ENCODE measurements around the gene MAPK8IP2.
"Not testable (repeated sequence)": the region's sequence is repeated elsewhere in the genome, so short reads cannot be mapped to it uniquely, and the experiment has no call there.

Gene MAPK8IP2

GRCh38 chr22:50602338-50602700 lies 1.7 kb downstream of the MAPK8IP2 start:
- H3K4me1 ChIP-seq (ENCODE audit: control insufficient read depth, insufficient read depth, low read length), result peaks cover 9% of the 10 kb centered on the region
- H3K9me3 ChIP-seq (ENCODE audit: control insufficient read depth, low read length), result no peaks in the 10 kb centered on the region
- H3K27me3 ChIP-seq (replicated peaks; ENCODE audit: control insufficient read depth, insufficient read depth, low read length), result peaks cover 47% of the 10 kb centered on the region
- H3K9ac ChIP-seq (ENCODE audit: low read length), result no peak overlapping the region
- no peak overlapping the region for H3K4me3 ChIP-seq (ENCODE audit: low read length)
- no peak for DNase-seq (ENCODE audit: low read depth)
- H3K36me3 ChIP-seq (ENCODE audit: control insufficient read depth, insufficient read depth, low read length, severe bottlenecking), result no peaks in the 10 kb centered on the region

GRCh38 chr22:50603511-50604255 lies 3.1 kb downstream of the MAPK8IP2 start:
- peaks cover 50% of the 10 kb centered on the region for H3K27me3 ChIP-seq (replicated peaks; ENCODE audit: control insufficient read depth, insufficient read depth, low read length)
- H3K36me3 ChIP-seq (ENCODE audit: control insufficient read depth, insufficient read depth, low read length, severe bottlenecking), result no peaks in the 10 kb centered on the region
- no peaks in the 10 kb centered on the region for H3K9me3 ChIP-seq (ENCODE audit: control insufficient read depth, low read length)
- no peak overlapping the region for H3K9ac ChIP-seq (ENCODE audit: low read length)
- H3K4me1 ChIP-seq (ENCODE audit: control insufficient read depth, insufficient read depth, low read length), result peaks cover 9% of the 10 kb centered on the region
- H3K4me3 ChIP-seq (ENCODE audit: low read length), result no peak overlapping the region
- no peak for DNase-seq (ENCODE audit: low read depth)

- Histone ChIP-seq H3K27me3 (replicated peaks; ENCODE audit: control insufficient read depth, insufficient read depth, low read length) (peaks cover 55% of the 10 kb centered on the region), H3K9me3 (ENCODE audit: control insufficient read depth, low read length) (no peaks in the 10 kb centered on the region), H3K9ac (ENCODE audit: low read length) (no peak overlapping the region), H3K4me1 (ENCODE audit: control insufficient read depth, insufficient read depth, low read length) (peaks cover 9% of the 10 kb centered on the region), H3K36me3 (ENCODE audit: control insufficient read depth, insufficient read depth, low read length, severe bottlenecking) (no peaks in the 10 kb centered on the region), H3K4me3 (ENCODE audit: low read length) (no peak overlapping the region)
- no peak for DNase-seq (ENCODE audit: low read depth)
Measured at GRCh38 chr22:50604256-50605001, 3.8 kb downstream of the MAPK8IP2 start.

GRCh38 chr22:50605002-50605612 lies 4.5 kb downstream of the MAPK8IP2 start:
- Histone ChIP-seq H3K4me1 (ENCODE audit: control insufficient read depth, insufficient read depth, low read length) (peaks cover 9% of the 10 kb centered on the region), H3K27me3 (replicated peaks; ENCODE audit: control insufficient read depth, insufficient read depth, low read length) (peaks cover 55% of the 10 kb centered on the region), H3K9ac (ENCODE audit: low read length) (no peak overlapping the region), H3K36me3 (ENCODE audit: control insufficient read depth, insufficient read depth, low read length, severe bottlenecking) (no peaks in the 10 kb centered on the region), H3K4me3 (ENCODE audit: low read length) (no peak overlapping the region), H3K9me3 (ENCODE audit: control insufficient read depth, low read length) (no peaks in the 10 kb centered on the region)
- DNase-seq (ENCODE audit: low read depth), result no peak

GRCh38 chr22:50605613-50606074 lies 5.1 kb downstream of the MAPK8IP2 start:
- Histone ChIP-seq H3K4me3 (ENCODE audit: low read length) (no peak overlapping the region), H3K9ac (ENCODE audit: low read length) (no peak overlapping the region), H3K4me1 (ENCODE audit: control insufficient read depth, insufficient read depth, low read length) (peaks cover 9% of the 10 kb centered on the region), H3K9me3 (ENCODE audit: control insufficient read depth, low read length) (no peaks in the 10 kb centered on the region), H3K27me3 (replicated peaks; ENCODE audit: control insufficient read depth, insufficient read depth, low read length) (peaks cover 60% of the 10 kb centered on the region), H3K36me3 (ENCODE audit: control insufficient read depth, insufficient read depth, low read length, severe bottlenecking) (no peaks in the 10 kb centered on the region)
- no peak for DNase-seq (ENCODE audit: low read depth)

GRCh38 chr22:50606165-50606945 lies 5.8 kb downstream of the MAPK8IP2 start:
- no peaks in the 10 kb centered on the region for H3K9me3 ChIP-seq (ENCODE audit: control insufficient read depth, low read length)
- H3K4me1 ChIP-seq (ENCODE audit: control insufficient read depth, insufficient read depth, low read length), result peaks cover 9% of the 10 kb centered on the region
- H3K4me3 ChIP-seq (ENCODE audit: low read length), result no peak overlapping the region
- H3K9ac ChIP-seq (ENCODE audit: low read length), result no peak overlapping the region
- peaks cover 66% of the 10 kb centered on the region for H3K27me3 ChIP-seq (replicated peaks; ENCODE audit: control insufficient read depth, insufficient read depth, low read length)
- no peak for DNase-seq (ENCODE audit: low read depth)
- H3K36me3 ChIP-seq (ENCODE audit: control insufficient read depth, insufficient read depth, low read length, severe bottlenecking), result no peaks in the 10 kb centered on the region

GRCh38 chr22:50606946-50607658 lies 6.5 kb downstream of the MAPK8IP2 start:
- no peak for DNase-seq (ENCODE audit: low read depth)
- Histone ChIP-seq H3K9me3 (ENCODE audit: control insufficient read depth, low read length) (no peaks in the 10 kb centered on the region), H3K9ac (ENCODE audit: low read length) (no peak overlapping the region), H3K4me3 (ENCODE audit: low read length) (no peak overlapping the region), H3K36me3 (ENCODE audit: control insufficient read depth, insufficient read depth, low read length, severe bottlenecking) (no peaks in the 10 kb centered on the region), H3K27me3 (replicated peaks; ENCODE audit: control insufficient read depth, insufficient read depth, low read length) (peaks cover 64% of the 10 kb centered on the region), H3K4me1 (ENCODE audit: control insufficient read depth, insufficient read depth, low read length) (peaks cover 6% of the 10 kb centered on the region)

- no peak for DNase-seq (ENCODE audit: low read depth)
- Histone ChIP-seq H3K36me3 (ENCODE audit: control insufficient read depth, insufficient read depth, low read length, severe bottlenecking) (no peaks in the 10 kb centered on the region), H3K4me1 (ENCODE audit: control insufficient read depth, insufficient read depth, low read length) (peaks cover under 1% of the 10 kb centered on the region), H3K9me3 (ENCODE audit: control insufficient read depth, low read length) (no peaks in the 10 kb centered on the region), H3K27me3 (replicated peaks; ENCODE audit: control insufficient read depth, insufficient read depth, low read length) (peaks cover 59% of the 10 kb centered on the region), H3K9ac (ENCODE audit: low read length) (no peak overlapping the region), H3K4me3 (ENCODE audit: low read length) (no peak overlapping the region)
Measured at GRCh38 chr22:50607659-50608020, 7.0 kb downstream of the MAPK8IP2 start.

- H3K4me1 ChIP-seq (ENCODE audit: control insufficient read depth, insufficient read depth, low read length); DNase-seq (ENCODE audit: low read depth); H3K9me3 ChIP-seq (ENCODE audit: control insufficient read depth, low read length); H3K9ac ChIP-seq (ENCODE audit: low read length); H3K4me3 ChIP-seq (ENCODE audit: low read length); H3K36me3 ChIP-seq (ENCODE audit: control insufficient read depth, insufficient read depth, low read length, severe bottlenecking): not testable (repeated sequence)
- H3K27me3 ChIP-seq (replicated peaks; ENCODE audit: control insufficient read depth, insufficient read depth, low read length), result peaks cover 55% of the 10 kb centered on the region
Measured at GRCh38 chr22:50608058-50608840, 7.7 kb downstream of the MAPK8IP2 start.

- DNase-seq (ENCODE audit: low read depth), result no peak
- H3K36me3 ChIP-seq (ENCODE audit: control insufficient read depth, insufficient read depth, low read length, severe bottlenecking), result no peaks in the 10 kb centered on the region
- H3K4me3 ChIP-seq (ENCODE audit: low read length), result no peak overlapping the region
- no peak overlapping the region for H3K9ac ChIP-seq (ENCODE audit: low read length)
- H3K27me3 ChIP-seq (replicated peaks; ENCODE audit: control insufficient read depth, insufficient read depth, low read length), result peaks cover 58% of the 10 kb centered on the region
- H3K9me3 ChIP-seq (ENCODE audit: control insufficient read depth, low read length), result no peaks in the 10 kb centered on the region
- H3K4me1 ChIP-seq (ENCODE audit: control insufficient read depth, insufficient read depth, low read length), result no peaks in the 10 kb centered on the region
Measured at GRCh38 chr22:50608996-50609395, 8.4 kb downstream of the MAPK8IP2 start.
